ENCODE data around the gene ZNHIT2. TPM values are rescaled to one million over a fixed set of nuclear protein-coding genes. Genes with fewer than 3 reads are reported as not detected.

Gene ZNHIT2
- total and polyA plus RNA-seq, 2 of the 8 experiments (the other 6 are each of a cell fraction or from before 2014, with no cell fraction given), result 13.0 to 16.1 TPM

DNA sequence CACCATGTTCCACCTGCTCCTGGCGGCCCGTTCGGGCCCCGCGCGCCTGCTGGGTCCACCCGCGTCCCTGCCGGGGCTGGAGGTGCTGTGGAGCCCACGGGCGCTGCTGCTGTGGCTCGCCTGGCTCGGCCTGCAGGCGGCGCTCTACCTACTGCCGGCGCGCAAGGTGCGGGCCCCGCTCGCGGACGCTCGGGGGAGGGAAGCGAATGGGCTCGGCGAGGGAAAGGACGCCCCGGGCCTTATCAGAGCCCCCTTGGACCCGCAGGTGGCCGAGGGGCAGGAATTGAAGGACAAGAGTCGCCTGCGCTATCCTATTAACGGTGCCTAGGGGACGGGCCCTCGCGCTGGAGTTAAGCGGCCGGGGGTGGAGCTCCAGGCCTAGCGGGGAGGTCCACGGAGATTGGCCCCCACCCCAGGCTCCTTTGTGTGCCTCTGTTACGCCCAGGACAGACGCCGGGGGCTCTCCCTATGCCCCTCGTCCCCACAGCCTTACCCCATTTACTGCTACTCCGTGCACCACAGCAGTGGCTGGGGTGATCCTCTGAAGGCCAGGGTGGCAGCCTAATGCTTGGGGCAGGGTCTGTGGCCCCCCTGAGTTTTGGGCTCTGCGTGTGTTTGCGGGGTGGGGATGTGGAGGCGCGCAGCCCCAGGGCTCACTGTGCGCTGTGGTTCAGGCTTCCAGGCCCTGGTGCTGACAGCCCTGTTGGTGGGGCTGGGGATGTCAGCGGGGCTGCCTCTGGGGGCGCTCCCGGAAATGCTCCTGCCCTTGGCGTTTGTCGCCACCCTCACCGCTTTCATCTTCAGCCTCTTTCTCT is 4.7 kb downstream of the ZNHIT2 start (continued):
- TF ChIP-seq, protein P1, sequence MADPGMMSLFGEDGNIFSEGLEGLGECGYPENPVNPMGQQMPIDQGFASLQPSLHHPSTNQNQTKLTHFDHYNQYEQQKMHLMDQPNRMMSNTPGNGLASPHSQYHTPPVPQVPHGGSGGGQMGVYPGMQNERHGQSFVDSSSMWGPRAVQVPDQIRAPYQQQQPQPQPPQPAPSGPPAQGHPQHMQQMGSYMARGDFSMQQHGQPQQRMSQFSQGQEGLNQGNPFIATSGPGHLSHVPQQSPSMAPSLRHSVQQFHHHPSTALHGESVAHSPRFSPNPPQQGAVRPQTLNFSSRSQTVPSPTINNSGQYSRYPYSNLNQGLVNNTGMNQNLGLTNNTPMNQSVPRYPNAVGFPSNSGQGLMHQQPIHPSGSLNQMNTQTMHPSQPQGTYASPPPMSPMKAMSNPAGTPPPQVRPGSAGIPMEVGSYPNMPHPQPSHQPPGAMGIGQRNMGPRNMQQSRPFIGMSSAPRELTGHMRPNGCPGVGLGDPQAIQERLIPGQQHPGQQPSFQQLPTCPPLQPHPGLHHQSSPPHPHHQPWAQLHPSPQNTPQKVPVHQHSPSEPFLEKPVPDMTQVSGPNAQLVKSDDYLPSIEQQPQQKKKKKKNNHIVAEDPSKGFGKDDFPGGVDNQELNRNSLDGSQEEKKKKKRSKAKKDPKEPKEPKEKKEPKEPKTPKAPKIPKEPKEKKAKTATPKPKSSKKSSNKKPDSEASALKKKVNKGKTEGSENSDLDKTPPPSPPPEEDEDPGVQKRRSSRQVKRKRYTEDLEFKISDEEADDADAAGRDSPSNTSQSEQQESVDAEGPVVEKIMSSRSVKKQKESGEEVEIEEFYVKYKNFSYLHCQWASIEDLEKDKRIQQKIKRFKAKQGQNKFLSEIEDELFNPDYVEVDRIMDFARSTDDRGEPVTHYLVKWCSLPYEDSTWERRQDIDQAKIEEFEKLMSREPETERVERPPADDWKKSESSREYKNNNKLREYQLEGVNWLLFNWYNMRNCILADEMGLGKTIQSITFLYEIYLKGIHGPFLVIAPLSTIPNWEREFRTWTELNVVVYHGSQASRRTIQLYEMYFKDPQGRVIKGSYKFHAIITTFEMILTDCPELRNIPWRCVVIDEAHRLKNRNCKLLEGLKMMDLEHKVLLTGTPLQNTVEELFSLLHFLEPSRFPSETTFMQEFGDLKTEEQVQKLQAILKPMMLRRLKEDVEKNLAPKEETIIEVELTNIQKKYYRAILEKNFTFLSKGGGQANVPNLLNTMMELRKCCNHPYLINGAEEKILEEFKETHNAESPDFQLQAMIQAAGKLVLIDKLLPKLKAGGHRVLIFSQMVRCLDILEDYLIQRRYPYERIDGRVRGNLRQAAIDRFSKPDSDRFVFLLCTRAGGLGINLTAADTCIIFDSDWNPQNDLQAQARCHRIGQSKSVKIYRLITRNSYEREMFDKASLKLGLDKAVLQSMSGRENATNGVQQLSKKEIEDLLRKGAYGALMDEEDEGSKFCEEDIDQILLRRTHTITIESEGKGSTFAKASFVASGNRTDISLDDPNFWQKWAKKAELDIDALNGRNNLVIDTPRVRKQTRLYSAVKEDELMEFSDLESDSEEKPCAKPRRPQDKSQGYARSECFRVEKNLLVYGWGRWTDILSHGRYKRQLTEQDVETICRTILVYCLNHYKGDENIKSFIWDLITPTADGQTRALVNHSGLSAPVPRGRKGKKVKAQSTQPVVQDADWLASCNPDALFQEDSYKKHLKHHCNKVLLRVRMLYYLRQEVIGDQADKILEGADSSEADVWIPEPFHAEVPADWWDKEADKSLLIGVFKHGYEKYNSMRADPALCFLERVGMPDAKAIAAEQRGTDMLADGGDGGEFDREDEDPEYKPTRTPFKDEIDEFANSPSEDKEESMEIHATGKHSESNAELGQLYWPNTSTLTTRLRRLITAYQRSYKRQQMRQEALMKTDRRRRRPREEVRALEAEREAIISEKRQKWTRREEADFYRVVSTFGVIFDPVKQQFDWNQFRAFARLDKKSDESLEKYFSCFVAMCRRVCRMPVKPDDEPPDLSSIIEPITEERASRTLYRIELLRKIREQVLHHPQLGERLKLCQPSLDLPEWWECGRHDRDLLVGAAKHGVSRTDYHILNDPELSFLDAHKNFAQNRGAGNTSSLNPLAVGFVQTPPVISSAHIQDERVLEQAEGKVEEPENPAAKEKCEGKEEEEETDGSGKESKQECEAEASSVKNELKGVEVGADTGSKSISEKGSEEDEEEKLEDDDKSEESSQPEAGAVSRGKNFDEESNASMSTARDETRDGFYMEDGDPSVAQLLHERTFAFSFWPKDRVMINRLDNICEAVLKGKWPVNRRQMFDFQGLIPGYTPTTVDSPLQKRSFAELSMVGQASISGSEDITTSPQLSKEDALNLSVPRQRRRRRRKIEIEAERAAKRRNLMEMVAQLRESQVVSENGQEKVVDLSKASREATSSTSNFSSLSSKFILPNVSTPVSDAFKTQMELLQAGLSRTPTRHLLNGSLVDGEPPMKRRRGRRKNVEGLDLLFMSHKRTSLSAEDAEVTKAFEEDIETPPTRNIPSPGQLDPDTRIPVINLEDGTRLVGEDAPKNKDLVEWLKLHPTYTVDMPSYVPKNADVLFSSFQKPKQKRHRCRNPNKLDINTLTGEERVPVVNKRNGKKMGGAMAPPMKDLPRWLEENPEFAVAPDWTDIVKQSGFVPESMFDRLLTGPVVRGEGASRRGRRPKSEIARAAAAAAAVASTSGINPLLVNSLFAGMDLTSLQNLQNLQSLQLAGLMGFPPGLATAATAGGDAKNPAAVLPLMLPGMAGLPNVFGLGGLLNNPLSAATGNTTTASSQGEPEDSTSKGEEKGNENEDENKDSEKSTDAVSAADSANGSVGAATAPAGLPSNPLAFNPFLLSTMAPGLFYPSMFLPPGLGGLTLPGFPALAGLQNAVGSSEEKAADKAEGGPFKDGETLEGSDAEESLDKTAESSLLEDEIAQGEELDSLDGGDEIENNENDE (IDR thresholded peaks at IDR 0.05; ENCODE audit: insufficient replicate concordance, low read length), result no peak
- TF ChIP-seq CHD2 (IDR thresholded peaks at IDR 0.05; ENCODE audit: low read length), result no peak
- no peak for TF ChIP-seq GTF2F1 (IDR thresholded peaks at IDR 0.05; ENCODE audit: borderline replicate concordance, low read depth, low read length)
- TF ChIP-seq SP1 (IDR thresholded peaks at IDR 0.05; ENCODE audit: low read depth, low read length), result no peak
- TF ChIP-seq, protein P2, sequence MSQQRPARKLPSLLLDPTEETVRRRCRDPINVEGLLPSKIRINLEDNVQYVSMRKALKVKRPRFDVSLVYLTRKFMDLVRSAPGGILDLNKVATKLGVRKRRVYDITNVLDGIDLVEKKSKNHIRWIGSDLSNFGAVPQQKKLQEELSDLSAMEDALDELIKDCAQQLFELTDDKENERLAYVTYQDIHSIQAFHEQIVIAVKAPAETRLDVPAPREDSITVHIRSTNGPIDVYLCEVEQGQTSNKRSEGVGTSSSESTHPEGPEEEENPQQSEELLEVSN (IDR thresholded peaks at IDR 0.05), result no peak
- TF ChIP-seq SIX5 (IDR thresholded peaks at IDR 0.05; ENCODE audit: low read depth, low read length), result no peak
- TF ChIP-seq CBX8 (IDR thresholded peaks at IDR 0.05; ENCODE audit: borderline replicate concordance, low read depth, low read length), result no peak
- no peak for TF ChIP-seq JUND (IDR thresholded peaks at IDR 0.05; ENCODE audit: low read length)
- TF ChIP-seq SUZ12 (IDR thresholded peaks at IDR 0.05; ENCODE audit: low read length), result peak; percentile 49; the same call in 1 of the 2 replicates
